ENCODE measurements around the gene ADGRL1.
"Not testable (repeated sequence)": the region's sequence is repeated elsewhere in the genome, so short reads cannot be mapped to it uniquely, and the experiment has no call there.

DNA sequence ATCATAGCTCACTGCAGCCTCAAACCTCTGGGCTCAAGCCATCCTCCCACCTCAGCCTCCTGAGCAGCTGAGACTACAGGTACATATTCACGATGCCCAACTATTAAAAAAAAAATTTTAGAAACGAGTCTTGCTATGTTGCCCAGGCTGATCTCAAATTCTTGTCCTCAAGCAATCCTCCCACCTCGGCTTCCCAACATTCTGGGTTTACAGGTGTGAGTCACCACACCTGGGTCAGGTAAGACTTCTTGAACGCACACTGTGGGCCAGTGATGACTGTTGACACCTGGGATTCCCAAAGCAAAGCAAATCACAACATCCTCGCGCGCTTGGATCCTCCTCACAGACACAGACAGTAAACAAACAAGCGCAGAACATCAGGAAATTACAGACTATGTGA lies 4.5 kb downstream of the ADGRL1 start:
- not testable (repeated sequence) for TF ChIP-seq POLR2AphosphoS5 (IDR thresholded peaks at IDR 0.05; ENCODE audit: low read depth, low read length)
- TF ChIP-seq, protein P1, sequence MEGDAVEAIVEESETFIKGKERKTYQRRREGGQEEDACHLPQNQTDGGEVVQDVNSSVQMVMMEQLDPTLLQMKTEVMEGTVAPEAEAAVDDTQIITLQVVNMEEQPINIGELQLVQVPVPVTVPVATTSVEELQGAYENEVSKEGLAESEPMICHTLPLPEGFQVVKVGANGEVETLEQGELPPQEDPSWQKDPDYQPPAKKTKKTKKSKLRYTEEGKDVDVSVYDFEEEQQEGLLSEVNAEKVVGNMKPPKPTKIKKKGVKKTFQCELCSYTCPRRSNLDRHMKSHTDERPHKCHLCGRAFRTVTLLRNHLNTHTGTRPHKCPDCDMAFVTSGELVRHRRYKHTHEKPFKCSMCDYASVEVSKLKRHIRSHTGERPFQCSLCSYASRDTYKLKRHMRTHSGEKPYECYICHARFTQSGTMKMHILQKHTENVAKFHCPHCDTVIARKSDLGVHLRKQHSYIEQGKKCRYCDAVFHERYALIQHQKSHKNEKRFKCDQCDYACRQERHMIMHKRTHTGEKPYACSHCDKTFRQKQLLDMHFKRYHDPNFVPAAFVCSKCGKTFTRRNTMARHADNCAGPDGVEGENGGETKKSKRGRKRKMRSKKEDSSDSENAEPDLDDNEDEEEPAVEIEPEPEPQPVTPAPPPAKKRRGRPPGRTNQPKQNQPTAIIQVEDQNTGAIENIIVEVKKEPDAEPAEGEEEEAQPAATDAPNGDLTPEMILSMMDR (IDR thresholded peaks at IDR 0.05 in 2 of 3, conservative IDR thresholded peaks at IDR 0.05 in 1 of 3; ENCODE audit: borderline replicate concordance in 1 of 3, insufficient read depth in 1 of 3, low read depth in 2 of 3, low read length in 2 of 3) = not testable (repeated sequence)
